GM18870 (cell line): ENCODE measurements around the gene MYBBP1A.

Experiments
- ATAC-seq: cut with Tn5 transposase; IDR thresholded peaks from one replicate; pipeline ENCODE4 v1.9.1; 2021; ENCODE audit warnings: moderate library complexity; ENCODE audit not compliant: unreplicated experiment

The MYBBP1A gene

GRCh38 chr17:4520894-4521600 is 34.1 kb downstream of the MYBBP1A start:
- no peak for ATAC-seq

- no peak for ATAC-seq
These were observed 34.9 kb downstream of the MYBBP1A start for GRCh38 chr17:4520060-4520893.

DNA sequence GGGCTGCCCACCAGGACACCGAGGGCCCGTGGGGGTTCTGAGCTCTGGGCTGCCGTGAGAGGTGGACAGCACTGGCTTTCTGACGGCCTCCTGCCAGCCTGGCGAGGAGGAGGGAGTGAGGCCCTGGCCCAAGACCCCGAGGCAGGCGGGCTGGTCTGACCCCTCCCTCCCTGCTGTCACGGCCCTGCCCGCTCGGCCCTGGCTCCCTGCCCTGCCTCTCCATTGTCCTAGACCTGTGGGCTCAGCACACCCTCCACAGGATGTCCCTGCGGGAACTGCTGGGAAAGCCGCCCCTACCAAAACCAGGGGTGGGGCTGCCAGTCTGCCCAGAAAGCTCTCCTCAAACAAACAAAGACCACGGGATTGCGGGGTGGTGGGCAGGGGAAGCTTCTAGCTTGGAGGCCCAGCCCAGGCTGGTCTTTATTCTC is 35.8 kb downstream of the MYBBP1A start:
- ATAC-seq, result no peak

- no peak for ATAC-seq
These were observed 36.3 kb downstream of the MYBBP1A start for GRCh38 chr17:4518901-4519300.

GRCh38 chr17:4516735-4517134 is 38.4 kb downstream of the MYBBP1A start:
- no peak for ATAC-seq

DNA sequence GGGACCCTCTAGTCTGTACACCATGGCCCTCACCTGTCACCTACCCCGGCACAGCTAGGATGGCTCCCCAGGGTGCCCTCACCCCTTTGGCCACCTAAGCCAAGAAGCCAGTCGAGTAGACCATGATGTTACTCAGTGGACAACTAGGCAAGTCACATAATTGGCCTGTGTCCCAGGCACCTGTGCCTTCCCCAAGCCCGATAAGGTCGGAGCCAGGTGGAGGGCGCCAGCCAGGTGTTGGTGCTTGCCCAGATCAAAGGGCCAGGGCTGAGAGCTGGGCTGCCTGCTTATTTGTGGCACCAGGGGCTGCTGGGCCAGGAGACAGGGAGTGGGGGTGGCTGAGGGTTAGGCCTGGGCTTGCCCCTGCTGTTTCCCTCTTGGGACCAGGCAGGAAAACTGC is 39.7 kb downstream of the MYBBP1A start:
- no peak for ATAC-seq

GRCh38 chr17:4514779-4515178 is 40.4 kb downstream of the MYBBP1A start:
- ATAC-seq, result no peak

- no peak for ATAC-seq
These were observed 41.0 kb downstream of the MYBBP1A start for GRCh38 chr17:4514206-4514605.

DNA sequence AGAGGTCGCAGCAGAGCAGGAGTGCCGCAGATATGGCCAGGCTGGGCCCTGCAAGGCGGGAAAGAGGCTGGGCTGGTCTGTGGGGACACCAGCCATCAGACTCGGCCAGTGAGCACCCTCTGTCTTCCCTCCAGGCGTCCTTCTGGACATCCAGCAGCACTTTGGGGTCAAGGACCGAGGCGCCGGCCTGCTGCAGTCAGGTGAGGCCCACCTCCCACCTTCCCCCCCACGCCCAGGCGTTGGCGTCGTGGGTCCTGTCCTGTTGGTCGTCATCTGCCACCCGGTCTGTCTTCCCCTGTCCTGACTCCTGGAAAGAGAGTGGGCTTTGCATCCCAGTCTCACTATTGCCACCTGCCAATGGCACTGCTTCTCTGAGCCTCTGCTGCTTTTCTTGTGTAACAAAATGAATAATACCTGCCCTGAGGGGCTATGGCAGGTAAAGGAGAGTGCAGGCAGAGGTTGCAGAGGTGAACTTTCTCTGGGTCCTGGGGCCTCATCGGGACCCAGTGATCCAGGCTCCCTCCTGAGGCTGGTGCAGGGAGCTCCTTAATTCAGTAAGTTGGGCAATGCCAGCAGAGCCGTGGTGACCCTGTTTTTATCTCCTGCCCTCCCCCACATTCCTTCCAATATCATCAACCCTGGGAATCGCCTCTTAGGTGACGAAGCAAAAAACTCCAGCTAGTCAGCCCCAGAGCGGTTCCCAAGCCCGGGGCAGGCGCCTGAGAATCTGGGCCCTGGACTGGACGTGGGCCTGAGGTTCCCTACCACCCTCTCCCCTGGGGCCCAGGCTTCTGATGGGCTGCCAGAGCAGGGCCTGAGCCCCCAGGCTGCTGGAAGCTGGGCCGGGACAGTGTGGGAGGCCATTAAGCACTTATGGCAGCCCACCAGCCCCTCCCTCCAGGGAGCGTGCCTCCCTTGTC is 41.8 kb downstream of the MYBBP1A start:
- no peak for ATAC-seq

DNA sequence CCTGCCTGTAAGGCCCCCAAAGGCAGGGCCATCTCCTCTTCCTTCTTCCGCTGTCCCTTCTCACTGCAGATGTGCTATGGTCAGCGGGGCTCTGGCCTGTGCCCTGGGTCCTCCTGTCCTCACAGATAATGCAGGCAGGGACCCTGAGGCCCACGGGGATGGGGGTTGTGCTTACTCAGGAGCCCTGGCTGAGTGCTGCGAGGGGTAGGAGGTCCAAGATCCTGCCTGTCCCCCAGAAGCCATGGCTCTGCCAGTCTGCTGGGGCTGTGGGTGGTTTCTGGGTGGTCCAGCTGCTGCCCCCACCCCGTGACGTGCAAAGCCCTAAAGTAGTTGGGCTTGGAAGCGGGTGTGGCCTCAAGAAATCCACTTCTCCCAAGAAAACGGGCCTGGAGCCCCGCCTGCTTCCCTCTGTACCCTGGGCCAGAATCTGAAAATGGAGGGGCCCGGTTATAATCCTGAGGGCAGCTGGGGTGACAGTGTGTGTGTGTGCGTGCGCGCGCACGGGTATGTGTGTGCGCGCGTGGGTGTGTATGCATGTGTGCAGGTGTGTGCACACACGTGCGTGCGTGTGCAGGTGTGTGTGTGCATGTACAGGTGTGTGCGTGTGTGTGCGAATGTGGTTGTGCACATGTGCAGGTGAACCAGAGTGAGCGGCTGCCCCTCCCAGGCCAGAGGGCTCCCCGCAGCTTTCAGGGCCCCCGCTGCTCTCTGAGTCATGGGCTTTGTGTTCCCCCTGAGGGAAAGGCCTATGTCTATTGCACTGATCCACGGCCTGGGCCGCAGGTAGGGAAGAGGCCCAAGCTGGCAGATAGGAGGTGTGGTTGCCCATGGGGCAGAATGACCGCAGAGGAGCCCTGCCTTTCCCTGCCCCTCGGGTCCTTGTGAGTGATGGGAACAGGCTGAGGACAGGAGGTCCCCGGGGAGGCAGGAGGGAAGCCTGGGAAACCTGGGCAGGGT is 42.8 kb downstream of the MYBBP1A start:
- ATAC-seq, result no peak

- ATAC-seq, result no peak
These were observed 43.8 kb downstream of the MYBBP1A start for GRCh38 chr17:4511199-4511932.

DNA sequence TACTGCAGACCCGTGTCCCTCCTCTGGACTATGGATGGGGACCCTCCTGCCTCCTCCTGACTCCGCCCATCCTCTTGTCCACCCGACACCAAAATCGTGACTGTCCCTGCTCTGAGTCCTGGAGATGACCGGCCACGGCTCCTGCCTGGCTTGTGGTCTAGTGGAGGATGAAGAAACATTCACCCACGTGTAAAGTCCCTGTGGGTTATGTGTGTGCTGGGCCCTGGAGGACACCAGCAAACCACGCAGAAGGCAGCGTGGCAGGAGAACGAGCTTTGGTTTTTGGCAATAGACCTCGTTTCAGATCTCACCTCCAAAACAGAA is 44.6 kb downstream of the MYBBP1A start:
- ATAC-seq, result no peak

- no peak for ATAC-seq
These were observed 45.1 kb downstream of the MYBBP1A start for GRCh38 chr17:4509923-4510617.

DNA sequence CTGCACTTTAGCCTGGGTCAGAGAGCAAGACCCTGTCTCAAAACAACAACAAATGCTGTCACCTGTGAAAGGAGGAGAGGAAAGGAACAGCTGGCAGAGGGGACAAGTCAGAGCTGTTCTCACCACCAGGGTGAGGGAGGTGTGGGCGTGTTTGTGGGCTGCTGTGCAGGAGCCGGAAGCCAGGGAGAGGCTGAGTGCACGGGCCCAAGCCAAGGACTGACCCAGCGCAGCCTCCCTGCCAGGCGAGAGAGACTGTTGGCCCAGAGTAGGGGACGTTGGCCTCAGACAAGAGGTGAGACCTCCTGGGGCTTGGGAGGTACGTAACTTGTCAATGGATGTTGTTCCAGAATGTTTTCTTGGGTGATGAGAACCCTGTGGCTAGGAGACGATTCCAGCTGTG is 45.8 kb downstream of the MYBBP1A start:
- ATAC-seq, result no peak

GRCh38 chr17:4508207-4508606 is 47.0 kb downstream of the MYBBP1A start:
- ATAC-seq, result no peak

GRCh38 chr17:4507361-4508111 is 47.6 kb downstream of the MYBBP1A start:
- ATAC-seq, result no peak

GRCh38 chr17:4506892-4507291 is 48.3 kb downstream of the MYBBP1A start:
- no peak for ATAC-seq

DNA sequence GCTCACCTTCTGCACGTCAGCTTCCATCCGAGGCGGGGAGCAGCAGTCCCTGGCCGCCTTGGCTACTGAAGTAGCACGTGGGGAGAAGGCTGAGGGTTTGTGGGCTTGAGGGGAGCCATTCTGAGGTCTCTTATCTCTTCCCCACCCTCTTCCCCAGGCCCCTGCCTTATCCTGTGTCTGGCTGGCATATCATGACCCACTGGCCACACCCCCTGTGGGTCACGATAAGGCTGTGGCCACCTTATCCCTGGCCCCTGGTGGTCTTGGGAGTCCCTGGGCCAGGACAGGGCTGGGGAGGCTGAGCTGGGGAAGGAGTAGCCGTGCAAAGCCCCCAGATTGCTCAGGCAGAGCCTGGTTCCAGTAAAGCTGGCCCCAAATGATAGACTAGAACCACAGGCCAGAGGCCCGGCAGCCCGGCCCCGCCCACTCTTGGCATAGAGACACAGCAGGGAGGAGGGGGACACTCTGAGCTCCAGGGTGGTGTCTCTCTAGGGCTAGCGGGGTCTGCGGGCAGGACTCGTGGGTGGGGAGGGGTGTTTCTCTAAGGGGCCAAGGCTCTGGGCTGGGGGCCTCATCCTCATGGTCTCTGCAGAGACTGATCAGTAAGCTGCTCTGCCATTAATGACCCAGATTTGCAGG is 48.9 kb downstream of the MYBBP1A start:
- ATAC-seq, result no peak
